Epidermal melanocyte (primary cell): ENCODE results near the gene KRTAP10-1.
"Not testable (repeated sequence)": the region's sequence is repeated elsewhere in the genome, so short reads cannot be mapped to it uniquely, and the experiment has no call there.

Experiments
- DNase-seq: peaks from one replicate; pipeline ENCODE4 v3.0.0; 2011; ENCODE audit warnings: low spot score; ENCODE audit not compliant: insufficient read length

The KRTAP10-1 gene

GRCh38 chr21:44571844-44572782 is 32.1 kb upstream of the KRTAP10-1 start:
- DNase-seq = no peak

- DNase-seq = no peak
Observed at GRCh38 chr21:44571296-44571695, 31.3 kb upstream of the KRTAP10-1 start.

GRCh38 chr21:44569861-44570517 is 30.0 kb upstream of the KRTAP10-1 start:
- DNase-seq = no peak

GRCh38 chr21:44568667-44569556 is 28.9 kb upstream of the KRTAP10-1 start:
- DNase-seq = no peak

- DNase-seq = no peak
Observed at GRCh38 chr21:44568261-44568660, 28.3 kb upstream of the KRTAP10-1 start.

- DNase-seq = no peak
Observed at GRCh38 chr21:44567481-44568171, 27.6 kb upstream of the KRTAP10-1 start.

- no peak for DNase-seq
Observed at GRCh38 chr21:44566403-44566802, 26.4 kb upstream of the KRTAP10-1 start.

GRCh38 chr21:44564886-44565598 is 25.0 kb upstream of the KRTAP10-1 start:
- no peak for DNase-seq

GRCh38 chr21:44564099-44564498 is 24.1 kb upstream of the KRTAP10-1 start:
- no peak for DNase-seq

GRCh38 chr21:44558695-44559094 is 18.7 kb upstream of the KRTAP10-1 start, which contains the start of gene KRTAP10-3:
KRTAP10-3 (minus strand) TSS chr21:44558795; CDS start chr21:44558715, 80 bp downstream.
- no peak for DNase-seq

GRCh38 chr21:44558329-44558675 is 18.3 kb upstream of the KRTAP10-1 start:
- DNase-seq = not testable (repeated sequence)

GRCh38 chr21:44557491-44558328 is 17.7 kb upstream of the KRTAP10-1 start:
- DNase-seq = no peak

- DNase-seq = no peak
Observed at GRCh38 chr21:44556879-44557278, 16.9 kb upstream of the KRTAP10-1 start.

GRCh38 chr21:44555200-44555875 is 15.3 kb upstream of the KRTAP10-1 start:
- no peak for DNase-seq

- no peak for DNase-seq
Observed at GRCh38 chr21:44552681-44553080, 12.7 kb upstream of the KRTAP10-1 start.

- DNase-seq = no peak
Observed at GRCh38 chr21:44552136-44552535, 12.1 kb upstream of the KRTAP10-1 start.

GRCh38 chr21:44551340-44551961 is 11.5 kb upstream of the KRTAP10-1 start, which contains the start of gene KRTAP10-2:
KRTAP10-2 (minus strand) TSS chr21:44551505; CDS start chr21:44551458, 47 bp downstream.
- no peak for DNase-seq

- no peak for DNase-seq
Observed at GRCh38 chr21:44550807-44551206, 10.8 kb upstream of the KRTAP10-1 start.
